H1 (cell line): ENCODE results near the gene SPPL2B.

Source experiments
- CREB1 ChIP-seq: IDR thresholded peaks from 2 replicates; pipeline ENCODE4 v1.6.1; 2012; ENCODE audit warnings: inconsistent platforms
- SIRT6 ChIP-seq: IDR thresholded peaks from one replicate; pipeline ENCODE4 v1.7.1; 2012; ENCODE audit warnings: low read length, inconsistent platforms

DNA sequence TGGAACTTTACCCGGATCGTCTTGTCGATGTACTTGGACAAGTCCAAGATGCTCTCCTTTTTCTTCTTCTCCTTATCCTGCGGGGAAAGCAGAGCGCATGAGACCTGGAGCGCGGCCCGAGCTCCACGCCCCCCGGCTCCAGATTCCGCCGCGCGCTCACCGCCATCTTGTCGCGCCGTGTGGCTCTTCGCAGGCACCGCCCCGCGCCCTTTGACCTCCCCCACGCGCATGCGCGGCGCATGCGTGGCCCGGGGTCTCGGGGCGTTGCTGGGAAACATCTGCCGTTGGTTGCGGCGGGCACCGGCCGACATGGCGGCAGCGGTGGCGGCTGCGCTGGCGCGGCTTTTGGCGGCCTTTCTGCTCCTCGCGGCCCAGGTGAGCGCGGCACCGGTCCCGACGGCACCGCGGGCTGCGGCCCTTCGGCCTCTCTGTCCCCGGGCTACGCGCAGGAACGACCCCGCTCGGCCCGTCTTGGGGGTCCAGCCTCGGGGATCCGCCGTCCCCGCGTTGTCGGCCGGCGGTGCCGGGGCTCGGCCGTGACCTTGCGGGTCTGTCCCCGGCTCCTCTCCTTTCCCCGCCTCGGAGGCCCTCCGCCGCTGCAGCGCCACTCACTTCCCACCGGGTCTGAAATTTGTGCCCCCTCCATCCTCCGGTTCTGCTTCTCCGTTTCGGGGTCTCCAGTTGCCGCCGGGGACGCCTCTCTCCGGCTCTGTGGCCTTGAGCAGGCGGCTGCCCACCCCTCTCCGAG is at the start of gene SPPL2B, which contains the start of gene LSM7:
- no peak; the same call in 1 of the 2 replicates for TF ChIP-seq CREB1
- TF ChIP-seq SIRT6, result no peak
